GM21576 (cell line): ENCODE data around the gene TMA16.
"Not testable (repeated sequence)": the region's sequence is repeated elsewhere in the genome, so short reads cannot be mapped to it uniquely, and the experiment has no call there.

Experiments used
- ATAC-seq: cut with Tn5 transposase; IDR thresholded peaks from one replicate; pipeline ENCODE4 v1.9.1; 2021; ENCODE audit warnings: mild to moderate bottlenecking, moderate library complexity; ENCODE audit not compliant: unreplicated experiment

TMA16 gene

GRCh38 chr4:163494360-163495241 is at the start of gene TMA16:
Gene TMA16 (plus strand): TSS chr4:163494690. CDS start chr4:163494802, 112 bp downstream.
- ATAC-seq: peak; percentile 81

DNA sequence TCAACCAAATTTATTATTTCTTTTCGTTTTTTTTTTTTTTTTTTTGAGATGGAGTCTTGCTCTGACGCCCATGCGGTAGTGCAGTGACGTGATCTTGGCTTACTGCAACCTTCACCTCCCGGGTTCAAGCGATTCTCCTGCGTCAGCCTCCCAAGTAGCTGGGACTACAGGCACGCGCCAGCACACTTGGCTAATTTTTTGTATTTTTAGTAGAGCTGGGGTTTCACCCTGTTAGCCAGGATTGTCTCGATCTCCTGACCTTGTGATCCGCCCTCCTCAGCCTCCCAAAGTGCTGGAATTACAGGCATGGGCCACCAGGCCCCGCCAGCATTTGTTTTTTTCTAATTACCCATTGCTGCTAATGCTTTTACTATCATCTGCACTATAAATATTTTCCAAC is 47.5 kb upstream of the TMA16 start:
- ATAC-seq: not testable (repeated sequence)

DNA sequence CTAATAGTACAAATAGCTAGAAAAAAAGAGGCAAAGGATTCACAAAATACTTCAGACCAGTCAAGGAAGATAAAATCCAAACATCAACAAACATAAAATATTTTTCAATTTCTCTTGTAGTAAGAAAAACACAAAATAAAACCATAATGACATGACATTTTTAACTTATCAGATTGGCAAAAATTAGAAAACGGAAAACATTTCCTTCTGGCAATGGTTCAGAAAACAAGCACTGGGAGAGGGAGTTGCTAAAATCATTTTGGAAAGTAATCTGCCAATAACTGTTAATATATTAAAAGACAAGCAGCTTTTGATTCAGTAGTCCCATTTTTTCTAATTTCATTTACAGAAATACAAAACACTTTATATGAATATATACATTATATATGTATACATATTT is 47.0 kb upstream of the TMA16 start:
- ATAC-seq: no peak

GRCh38 chr4:163448540-163449203 is 45.8 kb upstream of the TMA16 start:
- no peak for ATAC-seq

- ATAC-seq: no peak
Observed at GRCh38 chr4:163462556-163462955, 31.9 kb upstream of the TMA16 start.

GRCh38 chr4:163467082-163467770 is 27.3 kb upstream of the TMA16 start:
- no peak for ATAC-seq

DNA sequence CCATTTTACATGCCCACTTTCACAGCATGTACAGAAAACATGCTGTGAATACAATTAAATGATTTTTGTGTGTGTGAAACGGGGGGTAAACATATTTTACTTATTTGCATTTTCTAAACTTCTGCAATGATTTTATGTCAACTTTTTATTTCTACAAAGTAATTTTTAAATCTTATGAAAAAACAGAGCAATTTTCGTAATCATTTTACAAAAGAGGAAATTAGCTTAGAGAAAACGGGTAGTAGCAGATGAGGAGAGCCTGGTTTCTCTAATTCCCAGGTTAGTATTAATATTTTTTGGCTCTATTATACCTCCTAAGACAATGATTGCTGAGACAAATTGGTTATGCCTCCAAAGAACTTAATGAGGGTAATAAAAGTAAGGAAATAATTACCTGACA is 24.1 kb upstream of the TMA16 start:
- ATAC-seq: no peak

DNA sequence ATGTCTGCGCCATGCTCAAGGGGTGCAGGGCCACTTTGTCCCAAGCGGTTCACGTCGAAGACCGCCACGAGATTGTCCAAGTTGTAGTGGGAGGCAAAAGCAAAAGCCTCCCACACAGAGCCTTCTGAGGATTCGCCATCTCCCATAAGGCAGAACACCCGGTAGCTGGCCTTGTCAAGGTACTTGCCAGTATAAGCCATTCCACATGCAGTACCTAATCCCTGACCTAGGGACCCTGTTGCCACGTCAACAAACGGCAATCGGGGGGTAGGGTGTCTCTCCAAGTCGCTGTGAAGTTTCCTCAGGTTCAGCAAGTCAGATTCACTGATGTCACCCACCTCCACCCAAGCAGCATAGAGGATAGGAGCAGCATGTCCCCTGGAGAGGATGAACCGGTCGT is 21.4 kb upstream of the TMA16 start:
- ATAC-seq: no peak

GRCh38 chr4:163473576-163473975 is 20.9 kb upstream of the TMA16 start, which contains the start of gene TKTL2:
Gene TKTL2 (minus strand): TSS chr4:163473754. CDS start chr4:163473734, 20 bp downstream.
- ATAC-seq: no peak

DNA sequence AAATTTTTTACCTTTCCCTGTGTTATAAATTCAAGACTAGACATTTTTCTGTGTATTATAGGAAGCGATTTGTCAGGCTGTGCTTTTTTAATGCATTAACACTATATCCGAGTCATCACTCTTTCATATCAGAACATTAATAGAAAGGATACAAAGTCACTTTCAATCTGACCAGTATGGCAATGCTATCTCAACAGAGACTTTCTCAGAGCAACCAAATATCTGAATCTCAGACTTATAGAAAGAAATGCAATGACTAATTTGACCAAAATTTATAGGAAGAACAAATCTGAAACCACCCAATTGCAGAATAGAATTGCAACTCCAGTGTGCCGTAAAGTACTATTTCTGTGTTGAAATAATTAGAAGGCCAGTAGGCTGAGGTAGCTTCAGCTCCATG is 20.5 kb upstream of the TMA16 start:
- ATAC-seq: no peak

- ATAC-seq: no peak
Observed at GRCh38 chr4:163476761-163477438, 17.6 kb upstream of the TMA16 start.

DNA sequence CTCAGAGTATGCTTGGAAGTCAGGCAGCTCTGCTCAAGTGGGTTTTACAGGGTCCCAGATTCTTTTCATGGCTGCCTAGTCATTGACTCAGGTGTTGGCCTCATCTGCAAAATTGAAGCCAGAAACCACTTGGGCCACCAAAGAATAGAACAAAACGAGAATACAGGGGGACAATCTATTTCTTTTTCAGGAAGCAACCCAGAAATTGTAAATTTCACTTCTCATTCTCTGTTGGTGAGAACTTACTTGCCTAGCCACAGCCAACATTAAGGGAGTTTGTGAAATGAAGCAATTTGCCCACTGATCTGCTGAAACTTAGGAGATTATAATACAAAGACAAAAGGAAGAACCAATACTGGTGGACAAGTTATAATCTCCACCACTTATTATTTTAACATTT is 12.3 kb upstream of the TMA16 start:
- ATAC-seq: peak; percentile 76

- ATAC-seq: no peak
Observed at GRCh38 chr4:163484906-163485305, 9.6 kb upstream of the TMA16 start.

GRCh38 chr4:163485589-163485988 is 8.9 kb upstream of the TMA16 start:
- ATAC-seq: no peak

DNA sequence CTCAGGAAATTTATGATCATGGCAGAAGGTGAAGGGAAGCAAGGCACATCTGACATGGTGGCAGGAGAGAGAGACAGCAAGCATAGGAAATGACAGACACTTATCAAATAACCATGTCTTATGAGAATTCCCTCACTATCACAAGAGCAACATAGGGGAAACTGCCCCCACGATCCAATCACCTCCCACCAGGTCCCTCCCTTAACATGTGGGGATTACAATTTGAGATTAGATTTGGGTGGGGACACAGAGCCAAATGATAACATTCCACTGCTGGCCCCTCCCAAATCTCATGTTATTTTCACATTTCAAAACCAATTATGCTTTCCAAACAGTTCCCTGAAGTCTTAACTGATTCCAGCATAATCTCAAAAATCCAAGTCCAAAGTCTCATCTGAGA is 8.2 kb upstream of the TMA16 start:
- ATAC-seq: no peak

DNA sequence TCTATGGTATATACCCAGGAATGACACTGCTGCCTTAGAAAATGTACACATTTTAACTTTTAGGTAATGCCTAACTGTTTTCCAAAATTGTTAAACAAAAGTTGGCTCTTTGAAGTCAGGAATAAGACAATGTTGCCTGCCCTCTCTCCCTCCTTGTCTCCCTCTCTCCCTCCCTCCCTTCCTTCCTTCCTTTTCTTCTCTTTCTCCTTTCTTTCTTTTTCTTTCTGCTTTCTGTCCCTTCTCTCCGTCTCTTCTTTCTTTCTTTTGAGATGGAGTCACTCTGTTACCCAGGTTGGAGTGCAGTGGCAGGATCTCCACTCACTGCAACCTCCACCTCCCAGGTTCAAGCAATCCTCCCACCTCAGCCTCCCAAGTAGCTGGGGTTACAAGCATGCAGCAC is 4.6 kb upstream of the TMA16 start:
- no peak for ATAC-seq

GRCh38 chr4:163492951-163493504 is 1.5 kb upstream of the TMA16 start:
- no peak for ATAC-seq

- ATAC-seq: peak; percentile 24
Observed at GRCh38 chr4:163493643-163494359, 689 bp upstream of the TMA16 start.

GRCh38 chr4:163495900-163496299 is 1.4 kb downstream of the TMA16 start:
- ATAC-seq: peak; percentile 24

- ATAC-seq: no peak
Observed at GRCh38 chr4:163500586-163500985, 6.1 kb downstream of the TMA16 start.
